ENCODE data around the gene TYMP. TPM values are rescaled to one million over a fixed set of nuclear protein-coding genes. Genes with fewer than 3 reads are reported as not detected.
A peak's percentile ranks its signal among the peaks of the same experiment; 100 is the strongest.

TYMP gene
- total RNA-seq, 6 experiments from 2014 or later = 30.6 to 223 (median 88.2) TPM

DNA sequence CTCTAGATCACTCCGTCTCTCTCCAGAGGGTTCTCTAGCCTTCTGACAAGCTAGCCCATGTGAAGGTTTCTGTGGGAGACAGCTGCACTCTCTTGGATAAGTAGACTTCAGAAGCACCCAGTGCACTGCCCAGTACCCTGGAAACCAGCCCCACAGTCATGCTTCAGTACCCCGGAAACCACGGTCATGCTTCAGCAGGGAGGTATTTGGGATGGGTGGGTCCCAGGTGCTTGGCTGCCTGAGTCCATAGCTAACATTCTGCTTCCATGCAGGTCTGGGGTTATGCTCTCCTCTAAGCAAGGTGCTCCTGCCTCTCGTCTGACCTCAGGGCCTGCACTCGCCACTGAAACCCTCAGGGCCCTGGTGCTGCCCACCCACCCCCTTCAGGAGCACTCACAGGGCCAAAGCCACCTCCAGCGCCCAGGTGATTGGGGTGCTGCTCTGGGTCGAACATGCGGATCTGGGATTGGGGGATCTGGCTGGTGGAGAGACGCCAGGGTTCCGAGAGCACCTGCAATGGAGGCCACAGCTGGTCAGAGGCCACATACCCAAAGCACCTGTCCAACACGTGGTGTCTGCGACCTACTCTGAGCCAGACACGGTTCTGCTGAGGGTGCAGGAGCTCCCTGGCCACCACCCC is 40.2 kb upstream of the TYMP start:
- intact Hi-C loops (cut with DNase I) = no loop called here
- peaks cover 0 to 30% (median 16%) of the 10 kb centered on the region in 4 donors for H3K4me1 ChIP-seq
- H3K9me3 ChIP-seq = no peaks in the 10 kb centered on the region
- no peak for TF ChIP-seq POLR2A (IDR thresholded peaks at IDR 0.05)
- TF ChIP-seq, protein P1, sequence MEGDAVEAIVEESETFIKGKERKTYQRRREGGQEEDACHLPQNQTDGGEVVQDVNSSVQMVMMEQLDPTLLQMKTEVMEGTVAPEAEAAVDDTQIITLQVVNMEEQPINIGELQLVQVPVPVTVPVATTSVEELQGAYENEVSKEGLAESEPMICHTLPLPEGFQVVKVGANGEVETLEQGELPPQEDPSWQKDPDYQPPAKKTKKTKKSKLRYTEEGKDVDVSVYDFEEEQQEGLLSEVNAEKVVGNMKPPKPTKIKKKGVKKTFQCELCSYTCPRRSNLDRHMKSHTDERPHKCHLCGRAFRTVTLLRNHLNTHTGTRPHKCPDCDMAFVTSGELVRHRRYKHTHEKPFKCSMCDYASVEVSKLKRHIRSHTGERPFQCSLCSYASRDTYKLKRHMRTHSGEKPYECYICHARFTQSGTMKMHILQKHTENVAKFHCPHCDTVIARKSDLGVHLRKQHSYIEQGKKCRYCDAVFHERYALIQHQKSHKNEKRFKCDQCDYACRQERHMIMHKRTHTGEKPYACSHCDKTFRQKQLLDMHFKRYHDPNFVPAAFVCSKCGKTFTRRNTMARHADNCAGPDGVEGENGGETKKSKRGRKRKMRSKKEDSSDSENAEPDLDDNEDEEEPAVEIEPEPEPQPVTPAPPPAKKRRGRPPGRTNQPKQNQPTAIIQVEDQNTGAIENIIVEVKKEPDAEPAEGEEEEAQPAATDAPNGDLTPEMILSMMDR (IDR thresholded peaks at IDR 0.05) = no peak
- no peak overlapping the region for H3K4me3 ChIP-seq
- peaks cover 0 to 11% (median 2%) of the 10 kb centered on the region in 4 donors for H3K36me3 ChIP-seq
- H3K27me3 ChIP-seq = no peaks in the 10 kb centered on the region
- DNase-seq (no peak), ATAC-seq (no peak)
- H3K27ac ChIP-seq = peak overlapping the region; percentile 89 to 93 (median 90)
- WGBS (ENCODE audit: insufficient coverage, low coverage, low lambda C conversion rate, missing lambda C conversion rate) = 74% methylated on average over 5 of the region's 13 CpGs

DNA sequence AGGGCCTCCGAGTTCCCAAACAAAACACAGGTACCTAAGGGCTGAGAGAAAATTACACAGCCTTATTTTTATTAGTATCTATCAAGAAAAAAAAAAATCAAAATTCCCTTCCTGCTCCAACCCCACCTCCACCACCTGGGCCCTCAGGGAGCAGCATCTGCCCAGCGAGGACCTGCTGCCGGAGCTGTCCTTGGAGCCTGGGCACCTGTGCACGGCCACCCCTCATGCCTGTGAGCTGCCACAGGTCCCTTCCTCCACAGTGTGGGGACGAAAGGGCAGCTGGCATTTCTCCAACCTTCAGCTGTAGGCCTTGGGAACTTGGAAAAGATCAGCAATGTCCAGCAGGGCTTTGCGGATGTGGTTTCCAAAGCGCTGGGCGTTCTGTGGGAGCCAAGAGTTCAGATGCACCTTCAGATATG is 39.2 kb upstream of the TYMP start:
- TF ChIP-seq, protein P1 (IDR thresholded peaks at IDR 0.05) = no peak
- TF ChIP-seq POLR2A (IDR thresholded peaks at IDR 0.05) = no peak
- peaks cover 0 to 36% (median 19%) of the 10 kb centered on the region in 4 donors for H3K4me1 ChIP-seq
- 28% methylated on average over 7 of the region's 8 CpGs for WGBS (ENCODE audit: insufficient coverage, low coverage, low lambda C conversion rate, missing lambda C conversion rate)
- no peaks in the 10 kb centered on the region for H3K27me3 ChIP-seq
- peaks cover 0 to 11% (median 2%) of the 10 kb centered on the region in 4 donors for H3K36me3 ChIP-seq
- H3K9me3 ChIP-seq = no peaks in the 10 kb centered on the region
- H3K27ac ChIP-seq = peak overlapping the region; percentile 89 to 93 (median 90)
- peak; percentile 74 to 84 (median 82) for ATAC-seq
- peak; percentile 83 to 93 (median 90) for DNase-seq
- intact Hi-C loops (cut with DNase I) = no loop called here
- H3K4me3 ChIP-seq = peak overlapping the region in 1 of 3 donors; percentile 6

DNA sequence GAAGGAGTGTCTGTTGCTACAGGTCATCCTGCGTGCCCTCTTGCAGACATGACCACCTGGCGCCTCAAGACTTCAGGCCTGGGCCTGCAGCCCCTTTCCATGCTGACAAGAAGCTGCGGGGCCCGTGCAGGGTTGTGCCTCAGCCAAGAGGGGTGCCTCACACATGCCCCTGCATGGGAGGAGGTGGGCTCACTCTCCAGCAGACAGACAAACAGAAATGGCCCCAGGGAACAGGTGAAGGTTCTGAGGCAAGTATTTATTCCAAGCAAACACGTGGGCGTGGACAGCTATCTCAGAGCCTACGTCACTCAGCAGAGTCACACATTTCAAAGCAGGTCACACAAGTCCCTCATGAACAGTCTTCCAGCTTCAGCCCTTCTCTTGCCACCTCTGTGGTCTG is 38.8 kb upstream of the TYMP start:
- Histone ChIP-seq H3K9me3 (no peaks in the 10 kb centered on the region), H3K4me1 (peaks cover 0 to 38% (median 20%) of the 10 kb centered on the region in 4 donors), H3K36me3 (peaks cover 0 to 11% (median 2%) of the 10 kb centered on the region in 4 donors), H3K27me3 (no peaks in the 10 kb centered on the region), H3K27ac (peak overlapping the region; percentile 89 to 93 (median 90)), H3K4me3 (no peak overlapping the region)
- intact Hi-C loops (cut with DNase I) = no loop called here
- TF ChIP-seq, protein P1 (IDR thresholded peaks at IDR 0.05) = no peak
- TF ChIP-seq POLR2A (IDR thresholded peaks at IDR 0.05) = peak; percentile 19
- peak in 2 of 3 donors; percentile 67 to 79 for DNase-seq
- ATAC-seq = peak; percentile 76 to 83 (median 78)
- WGBS (ENCODE audit: insufficient coverage, low coverage, low lambda C conversion rate, missing lambda C conversion rate) = 43% methylated on average over 5 of the region's 7 CpGs

DNA sequence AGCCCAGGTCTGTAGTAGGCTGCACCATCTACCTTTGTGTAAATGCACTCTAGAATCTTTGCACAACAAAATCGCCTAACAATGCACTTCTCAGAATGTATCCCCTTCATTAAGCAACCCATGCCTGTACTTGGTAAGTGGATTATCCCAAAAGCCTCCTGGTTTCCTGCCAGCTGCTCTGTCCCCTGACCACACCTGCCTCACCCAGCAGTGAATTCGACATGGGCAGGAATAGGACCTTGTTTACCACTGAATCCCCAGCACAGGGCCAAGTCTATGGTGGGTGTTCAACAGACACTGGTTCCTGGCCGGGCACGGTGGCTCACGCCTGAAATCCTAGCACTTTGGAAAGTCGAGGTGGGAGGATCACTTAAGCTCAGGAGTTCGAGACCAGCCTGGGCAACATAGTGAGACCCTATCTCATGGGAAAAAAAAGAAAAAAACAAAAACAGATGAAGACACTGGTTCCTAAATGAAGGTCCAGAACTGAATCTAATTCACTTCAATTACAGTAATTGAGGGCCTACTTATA is 38.0 kb upstream of the TYMP start:
- Histone ChIP-seq H3K4me1 (peaks cover 0 to 39% (median 20%) of the 10 kb centered on the region in 4 donors), H3K27me3 (no peaks in the 10 kb centered on the region), H3K36me3 (peaks cover 0 to 11% (median 2%) of the 10 kb centered on the region in 4 donors), H3K4me3 (no peak overlapping the region), H3K27ac (peak overlapping the region; percentile 89 to 93 (median 90)), H3K9me3 (no peaks in the 10 kb centered on the region)
- WGBS (ENCODE audit: insufficient coverage, low coverage, low lambda C conversion rate, missing lambda C conversion rate) = 86% methylated on average over 3 of the region's 7 CpGs
- DNase-seq (no peak), ATAC-seq (no peak)
- TF ChIP-seq POLR2A (IDR thresholded peaks at IDR 0.05) = no peak
- TF ChIP-seq, protein P1 (IDR thresholded peaks at IDR 0.05) = no peak
- intact Hi-C loops (cut with DNase I) = no loop called here
